Transverse colon (tissue), 4 donors: Measurements from ENCODE around the gene MLLT10. TPM values are rescaled to one million over a fixed set of nuclear protein-coding genes. Genes with fewer than 3 reads are reported as not detected.

ENCODE experiments used
- DNase-seq: peaks from one replicate; pipeline ENCODE4 v3.0.0-alpha.2; 2019
- H3K27ac ChIP-seq, 4 donors: fragments of 200-600 bp; sonication (generic); 2 replicates each; pipeline ENCODE4 v1.5.1; 2016 to 2018; ENCODE audit warnings: inconsistent platforms in 4 of 4
- H3K27me3 ChIP-seq: fragments of 200-600 bp; sonication (generic); 2 replicates; pipeline ENCODE4 v1.5.1; 2017; ENCODE audit warnings: inconsistent platforms
- H3K36me3 ChIP-seq, 4 donors: fragments of 200-600 bp; sonication (generic); 2 replicates each; pipeline ENCODE4 v1.5.1; 2017 to 2019; ENCODE audit warnings: inconsistent platforms in 4 of 4
- H3K4me1 ChIP-seq, 4 donors: fragments of 200-600 bp; sonication (generic); 2 replicates each; pipeline ENCODE4 v1.5.1; 2017 to 2020; ENCODE audit warnings: inconsistent platforms in 4 of 4
- H3K4me3 ChIP-seq, 4 donors: fragments of 200-600 bp; sonication (generic); 1 replicate in 1 of 4; 2 replicates in 3 of 4; pipeline versions ENCODE4 v1.5.1 to v1.6.1; 2017 to 2019; ENCODE audit warnings: inconsistent platforms in 4 of 4
- H3K9me3 ChIP-seq, 2 donors: fragments of 200-600 bp; sonication (generic); 2 replicates each; pipeline ENCODE4 v1.5.1; 2017 to 2019; ENCODE audit warnings: inconsistent platforms in 2 of 2
- EP300 ChIP-seq: sonication (generic); formaldehyde crosslinking; IDR thresholded peaks from one replicate; pipeline ENCODE4 v1.6.1; 2017; ENCODE audit warnings: antibody characterized with exemption, low read depth
- POLR2A ChIP-seq: fragments of 450-650 bp; IDR thresholded peaks from one replicate; pipeline ENCODE4 v1.6.1; 2016; ENCODE audit warnings: antibody characterized with exemption, mild to moderate bottlenecking, moderate library complexity
- POLR2AphosphoS5 ChIP-seq, 3 donors: sonication (generic); formaldehyde crosslinking; IDR thresholded peaks; one replicate each; pipeline ENCODE4 v1.6.1; 2016; ENCODE audit warnings: antibody characterized with exemption in 3 of 3
- WGBS, 2 donors: methylation state at CpG; one replicate each; pipeline ENCODE4 v1.1.5; 2018; ENCODE audit warnings: low coverage in 1 of 2; 5-methylcytosine and 5-hydroxymethylcytosine counted together
- in situ Hi-C, 4 donors: fragments of 200-750 bp; cut with MboI; loops; one replicate each; pipeline versions ENCODE4 v1.15.0 to v1.15.1; 2017; ENCODE audit warnings: low sequenced_read_pairs in 3 of 4, low pct_ligation_motif_present in 1 of 4, low pct_unique_long_range_greater_than_20kb in 1 of 4
- intact Hi-C: fragments of 100-400 bp; cut with DNase I; formaldehyde crosslinking; loops from one replicate; pipeline ENCODE4 v1.15.1; 2023; ENCODE audit warnings: low total_unique reads
- total RNA-seq, 4 donors: library from RNA; depleted of rRNA; stranded (reverse); fragments of >200 nt; gene quantifications; one replicate each; pipeline ENCODE4 v1.1.0, GENCODE V29; 2016
- TF ChIP-seq, protein P1 (sequence below), 5 experiments: fragments of 200-600 bp in 3 of 5; fragments of 450-650 bp in 2 of 5; sonication (generic) in 3 of 5; IDR thresholded peaks; 1 replicate in 2 of 5; 2 replicates in 3 of 5; pipeline ENCODE4 v1.5.1; 2016 to 2017; ENCODE audit warnings: antibody characterized with exemption in 5 of 5, inconsistent platforms in 3 of 5, mild to moderate bottlenecking in 2 of 5, moderate library complexity in 1 of 5

The MLLT10 gene
- total RNA-seq, 4 donors from 2014 or later = 12.0 to 43.0 (median 28.5) TPM

- H3K36me3 ChIP-seq = no peaks in the 10 kb centered on the region
Measured at GRCh38 chr10:21758239-21758638, 224.2 kb downstream of the MLLT10 start.

DNA sequence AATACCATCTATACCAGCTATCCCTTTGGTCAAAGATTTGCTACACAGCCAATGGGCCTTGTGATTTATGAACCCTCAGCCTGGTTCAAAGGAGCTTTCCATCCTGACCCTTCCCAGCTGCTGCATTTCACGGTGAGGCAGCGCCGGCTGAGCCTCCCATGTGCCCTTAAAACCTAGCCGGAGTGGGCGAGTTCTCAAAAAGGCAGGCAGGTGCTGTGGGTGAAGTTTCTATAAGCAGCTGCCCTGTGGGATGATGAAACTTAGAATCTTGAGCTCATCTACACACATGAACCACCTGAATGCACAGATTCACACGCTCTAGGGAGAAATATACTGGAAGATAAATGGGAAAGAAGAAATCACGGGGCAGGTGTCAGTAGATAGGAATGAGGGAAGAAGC, 224.7 kb downstream of the MLLT10 start:
- TF ChIP-seq POLR2A = no peak
- TF ChIP-seq POLR2AphosphoS5 (IDR thresholded peaks at IDR 0.05) = no peak
- TF ChIP-seq, protein P1, sequence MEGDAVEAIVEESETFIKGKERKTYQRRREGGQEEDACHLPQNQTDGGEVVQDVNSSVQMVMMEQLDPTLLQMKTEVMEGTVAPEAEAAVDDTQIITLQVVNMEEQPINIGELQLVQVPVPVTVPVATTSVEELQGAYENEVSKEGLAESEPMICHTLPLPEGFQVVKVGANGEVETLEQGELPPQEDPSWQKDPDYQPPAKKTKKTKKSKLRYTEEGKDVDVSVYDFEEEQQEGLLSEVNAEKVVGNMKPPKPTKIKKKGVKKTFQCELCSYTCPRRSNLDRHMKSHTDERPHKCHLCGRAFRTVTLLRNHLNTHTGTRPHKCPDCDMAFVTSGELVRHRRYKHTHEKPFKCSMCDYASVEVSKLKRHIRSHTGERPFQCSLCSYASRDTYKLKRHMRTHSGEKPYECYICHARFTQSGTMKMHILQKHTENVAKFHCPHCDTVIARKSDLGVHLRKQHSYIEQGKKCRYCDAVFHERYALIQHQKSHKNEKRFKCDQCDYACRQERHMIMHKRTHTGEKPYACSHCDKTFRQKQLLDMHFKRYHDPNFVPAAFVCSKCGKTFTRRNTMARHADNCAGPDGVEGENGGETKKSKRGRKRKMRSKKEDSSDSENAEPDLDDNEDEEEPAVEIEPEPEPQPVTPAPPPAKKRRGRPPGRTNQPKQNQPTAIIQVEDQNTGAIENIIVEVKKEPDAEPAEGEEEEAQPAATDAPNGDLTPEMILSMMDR (IDR thresholded peaks at IDR 0.05) = no peak
- no peak for TF ChIP-seq EP300
- Histone ChIP-seq H3K9me3 (no peaks in the 10 kb centered on the region), H3K4me3 (no peak overlapping the region), H3K4me1 (no peaks in the 10 kb centered on the region), H3K36me3 (no peaks in the 10 kb centered on the region), H3K27ac (no peak overlapping the region), H3K27me3 (no peaks in the 10 kb centered on the region)
- in situ Hi-C loops = no loop called here
- 94% methylated on average over 7 of the region's 7 CpGs; no CpG with 5 or more reads in 1 of the 2 donors for WGBS, 2 donors
- intact Hi-C loops = no loop called here
- no peak for DNase-seq

More at GRCh38 chr10:21758239-21758638, 224.2 kb downstream of the MLLT10 start:
- intact Hi-C loops (no loop called here), in situ Hi-C loops (no loop called here)
- Histone ChIP-seq H3K27me3 (no peaks in the 10 kb centered on the region), H3K27ac (no peak overlapping the region), H3K4me1 (no peaks in the 10 kb centered on the region), H3K9me3 (no peaks in the 10 kb centered on the region), H3K4me3 (no peak overlapping the region)
- DNase-seq = no peak
- WGBS, 2 donors = 88 to 96% methylated on average over 4 to 14 of the region's 14 CpGs
- TF ChIP-seq, protein P1 (IDR thresholded peaks at IDR 0.05) = no peak
- TF ChIP-seq POLR2A = no peak
- no peak for TF ChIP-seq POLR2AphosphoS5 (IDR thresholded peaks at IDR 0.05)
- TF ChIP-seq EP300 = no peak

GRCh38 chr10:21759232-21759631, 225.2 kb downstream of the MLLT10 start:
- no peaks in the 10 kb centered on the region for H3K27me3 ChIP-seq
- no peaks in the 10 kb centered on the region for H3K36me3 ChIP-seq
- in situ Hi-C loops = no loop called here
- no peaks in the 10 kb centered on the region for H3K9me3 ChIP-seq
- no peaks in the 10 kb centered on the region for H3K4me1 ChIP-seq
- 93% methylated on average over 18 to 21 of the region's 21 CpGs for WGBS, 2 donors
- TF ChIP-seq EP300 = no peak
- no peak for TF ChIP-seq POLR2A
- TF ChIP-seq, protein P1 (IDR thresholded peaks at IDR 0.05) = no peak
- TF ChIP-seq POLR2AphosphoS5 (IDR thresholded peaks at IDR 0.05) = no peak
- no peak for DNase-seq
- H3K4me3 ChIP-seq = no peak overlapping the region
- intact Hi-C loops = no loop called here
- H3K27ac ChIP-seq = no peak overlapping the region

DNA sequence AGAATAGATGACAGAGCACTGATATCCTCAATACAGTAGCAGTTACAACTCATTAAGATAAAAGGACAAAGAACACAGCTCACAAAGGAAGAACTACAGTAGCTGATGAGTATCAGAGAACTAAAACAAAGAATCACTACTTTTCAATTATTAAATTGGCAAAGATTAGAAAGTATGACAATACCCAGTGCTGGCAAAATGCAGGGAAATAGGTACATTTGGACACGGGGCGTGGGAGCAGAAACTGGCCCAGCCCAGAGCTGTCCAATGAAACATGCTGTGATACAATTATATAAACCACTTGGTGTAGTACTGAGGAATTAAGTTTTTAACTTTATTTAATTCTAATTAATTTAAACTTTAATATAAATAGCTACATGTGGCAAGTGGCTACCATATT, 226.3 kb downstream of the MLLT10 start:
- in situ Hi-C loops = no loop called here
- Histone ChIP-seq H3K4me1 (no peaks in the 10 kb centered on the region), H3K27ac (no peak overlapping the region), H3K9me3 (no peaks in the 10 kb centered on the region), H3K36me3 (no peaks in the 10 kb centered on the region), H3K27me3 (no peaks in the 10 kb centered on the region), H3K4me3 (no peak overlapping the region)
- intact Hi-C loops = no loop called here
- 97 to 100% methylated on average over 2 of the region's 2 CpGs for WGBS, 2 donors
- no peak for DNase-seq
- TF ChIP-seq, protein P1 (IDR thresholded peaks at IDR 0.05) = no peak
- TF ChIP-seq POLR2AphosphoS5 (IDR thresholded peaks at IDR 0.05) (no peak), EP300 (no peak), POLR2A (no peak)
